ENCODE measurements around the gene ANK3.

ANK3 gene

DNA sequence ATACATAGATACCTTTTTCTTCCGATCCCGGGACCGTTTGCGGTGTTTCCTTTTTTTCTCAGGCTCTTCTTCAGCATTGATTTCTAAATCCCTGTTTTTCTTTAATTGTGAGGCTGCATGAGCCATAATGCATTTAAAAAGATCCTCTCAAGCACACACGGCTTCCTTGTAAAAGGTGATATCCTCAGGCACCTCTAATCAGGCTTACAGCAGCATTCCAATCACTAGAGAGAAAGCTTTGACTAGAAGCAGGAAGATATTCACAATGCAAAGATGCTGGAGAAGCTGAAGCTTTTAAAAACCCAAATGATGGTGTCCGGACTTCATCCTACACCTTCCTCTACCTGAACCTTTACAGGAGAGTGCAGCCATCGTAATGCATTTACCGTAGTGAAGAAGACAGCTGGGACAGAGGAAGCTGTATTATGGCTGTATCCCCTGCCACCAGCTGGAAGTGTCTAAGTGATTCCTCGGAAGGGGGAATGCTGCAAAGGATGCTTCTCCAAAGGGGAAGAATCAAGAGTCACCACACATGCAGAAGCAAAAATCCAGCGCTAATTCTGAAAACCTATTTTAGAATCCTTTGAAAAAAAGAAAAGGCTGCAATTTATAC, at the start of gene ANK3:
Gene ANK3, minus strand, starts transcription at position 463 of the 613 bp plus-strand sequence. Its CDS starts 337 bp downstream, at position 126.
- DNase-seq (ENCODE audit: low spot score), result peak; percentile 81

DNA sequence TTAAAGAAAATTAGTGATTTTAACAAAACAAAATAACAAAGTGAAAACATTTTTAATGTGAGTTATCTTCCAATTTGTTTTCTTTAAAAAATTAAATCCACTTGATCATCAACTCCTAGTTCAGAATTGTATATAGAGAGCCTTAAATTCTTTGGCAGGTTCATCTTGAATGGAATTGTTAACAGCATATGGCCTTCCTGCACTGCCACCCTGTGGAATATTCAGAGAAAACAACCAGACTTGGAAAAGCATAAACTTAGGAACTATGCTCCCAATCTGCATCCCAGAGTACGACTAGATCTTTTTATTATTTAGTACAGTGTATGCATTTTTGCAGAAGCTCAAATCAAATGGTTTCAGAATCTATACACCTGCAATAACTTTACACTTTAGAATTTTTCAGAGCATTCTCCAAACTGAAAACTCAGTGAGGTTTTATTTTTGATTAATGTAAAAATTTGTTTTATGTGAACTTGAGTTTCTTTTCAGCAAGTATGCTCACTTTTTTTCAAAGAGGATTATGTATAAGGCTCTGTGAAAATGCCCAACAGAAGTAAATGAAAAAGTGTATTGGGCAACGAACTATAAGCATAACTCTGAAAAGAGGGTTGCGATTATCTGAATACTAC, 44.9 kb upstream of the ANK3 start:
- peak; percentile 91 for DNase-seq (ENCODE audit: low spot score)

DNA sequence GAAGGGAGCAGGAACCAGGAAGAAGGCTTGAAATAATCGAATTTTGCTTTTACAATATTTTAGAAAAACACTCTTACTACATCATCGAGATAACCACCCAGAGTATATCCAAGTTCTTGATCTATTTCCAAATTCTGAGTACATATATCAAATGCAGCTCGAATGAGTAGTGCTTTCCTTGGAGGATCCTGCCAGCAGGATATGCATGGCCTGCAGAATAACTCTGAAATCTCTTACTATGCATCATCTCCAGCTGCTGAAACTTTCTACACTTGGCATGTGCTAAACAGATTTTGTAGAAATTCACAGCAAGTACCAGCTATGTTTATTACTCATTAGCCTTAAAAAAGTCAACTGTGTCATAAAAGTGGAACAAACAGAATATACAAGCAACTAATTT, 44.0 kb upstream of the ANK3 start:
- DNase-seq (ENCODE audit: low spot score), result no peak

DNA sequence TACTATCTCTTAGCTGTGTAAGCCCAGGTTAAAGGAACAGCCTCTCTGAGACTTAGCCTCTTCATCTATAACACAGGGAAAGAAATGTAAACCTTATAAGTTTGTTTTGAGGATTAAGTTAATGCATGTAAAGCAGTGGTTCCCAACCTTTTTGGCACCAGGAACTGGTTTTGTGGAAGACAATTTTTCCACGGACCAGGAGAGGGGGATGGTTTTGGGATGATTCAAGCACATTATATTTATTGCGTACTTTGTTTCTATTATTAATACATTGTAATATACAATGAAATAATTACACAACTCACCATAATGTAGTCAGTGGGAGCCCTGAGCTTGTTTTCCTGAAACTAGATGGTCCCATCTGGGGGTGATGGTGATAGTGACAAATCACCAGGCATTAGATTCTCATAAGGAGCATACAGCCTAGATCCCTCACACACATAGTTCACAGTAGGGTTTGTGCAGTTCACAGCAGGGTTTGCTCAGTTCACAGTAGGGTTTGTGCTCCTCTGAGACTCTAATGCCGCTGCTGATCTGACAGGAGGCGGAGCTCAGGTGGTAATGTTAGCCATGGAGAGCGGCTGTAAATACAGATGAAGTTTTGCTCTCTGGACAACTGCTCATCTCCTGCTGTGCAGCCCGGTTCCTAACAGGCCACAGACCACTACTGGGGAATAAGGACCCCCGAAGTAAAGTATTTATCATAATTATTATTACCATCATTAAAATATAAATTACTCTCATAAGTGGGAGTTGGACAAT, 41.3 kb upstream of the ANK3 start:
- no peak for DNase-seq (ENCODE audit: low spot score)

GRCh38 chr10:60430017-60430416, 40.3 kb upstream of the ANK3 start:
- DNase-seq (ENCODE audit: low spot score), result no peak

DNA sequence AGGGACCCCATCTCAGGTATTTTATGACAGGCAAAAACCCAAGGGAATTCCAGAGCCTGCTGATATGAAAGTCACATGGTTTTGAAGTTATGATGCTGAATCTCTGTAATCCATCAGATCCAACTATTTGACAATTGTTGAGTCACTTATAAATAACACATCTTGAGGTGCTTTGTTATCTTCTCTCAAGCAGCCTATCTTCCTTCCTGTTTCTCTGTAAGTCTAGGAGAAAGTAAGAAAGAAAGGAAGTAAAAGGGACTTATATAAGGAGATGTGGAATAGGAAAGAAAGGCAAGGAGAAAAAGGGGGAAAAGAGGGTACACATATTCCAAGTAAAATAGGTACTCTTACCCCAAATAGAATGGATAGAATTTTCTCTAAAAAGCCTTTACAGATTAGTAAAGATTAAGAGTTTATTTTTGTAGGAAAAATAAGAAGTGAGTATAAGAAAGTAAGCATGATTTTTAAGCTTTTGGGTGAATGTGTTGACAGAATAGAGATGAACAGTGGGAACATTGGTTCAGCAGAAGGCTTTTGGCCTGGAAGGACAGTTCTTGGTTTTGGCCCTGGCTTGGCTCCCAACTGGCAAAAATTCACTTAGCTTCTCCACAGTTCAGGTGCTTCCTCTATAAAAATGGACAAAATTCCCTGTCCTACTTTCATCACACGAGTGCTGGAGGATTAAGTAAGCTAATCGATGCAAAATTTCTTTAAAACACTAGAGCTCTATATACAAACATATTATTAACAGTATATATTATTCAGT, 39.6 kb upstream of the ANK3 start:
- DNase-seq (ENCODE audit: low spot score), result no peak

- no peak for DNase-seq (ENCODE audit: low spot score)
These were observed 38.7 kb upstream of the ANK3 start for GRCh38 chr10:60428387-60428737.

GRCh38 chr10:60427709-60428386, 38.2 kb upstream of the ANK3 start:
- no peak for DNase-seq (ENCODE audit: low spot score)

GRCh38 chr10:60427148-60427547, 37.5 kb upstream of the ANK3 start:
- DNase-seq (ENCODE audit: low spot score), result no peak

DNA sequence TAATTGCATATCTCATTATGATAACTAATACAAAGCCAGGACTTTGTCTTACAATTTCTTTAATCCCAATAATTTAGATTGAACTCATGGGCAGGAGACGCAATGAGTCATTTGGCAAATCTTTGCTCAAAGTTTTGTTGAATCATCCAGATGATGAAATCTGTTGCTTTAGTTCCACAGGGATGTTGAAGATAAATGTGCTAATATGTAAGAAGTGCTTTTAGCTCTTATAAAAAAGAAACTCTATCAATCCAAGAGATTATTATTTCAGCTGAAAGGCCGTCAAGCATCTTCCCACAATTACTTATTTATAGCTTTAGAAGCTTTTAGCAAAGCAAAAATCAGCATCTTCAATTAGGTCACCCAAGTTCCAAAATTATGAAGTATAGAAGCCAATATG, 36.8 kb upstream of the ANK3 start:
- no peak for DNase-seq (ENCODE audit: low spot score)

DNA sequence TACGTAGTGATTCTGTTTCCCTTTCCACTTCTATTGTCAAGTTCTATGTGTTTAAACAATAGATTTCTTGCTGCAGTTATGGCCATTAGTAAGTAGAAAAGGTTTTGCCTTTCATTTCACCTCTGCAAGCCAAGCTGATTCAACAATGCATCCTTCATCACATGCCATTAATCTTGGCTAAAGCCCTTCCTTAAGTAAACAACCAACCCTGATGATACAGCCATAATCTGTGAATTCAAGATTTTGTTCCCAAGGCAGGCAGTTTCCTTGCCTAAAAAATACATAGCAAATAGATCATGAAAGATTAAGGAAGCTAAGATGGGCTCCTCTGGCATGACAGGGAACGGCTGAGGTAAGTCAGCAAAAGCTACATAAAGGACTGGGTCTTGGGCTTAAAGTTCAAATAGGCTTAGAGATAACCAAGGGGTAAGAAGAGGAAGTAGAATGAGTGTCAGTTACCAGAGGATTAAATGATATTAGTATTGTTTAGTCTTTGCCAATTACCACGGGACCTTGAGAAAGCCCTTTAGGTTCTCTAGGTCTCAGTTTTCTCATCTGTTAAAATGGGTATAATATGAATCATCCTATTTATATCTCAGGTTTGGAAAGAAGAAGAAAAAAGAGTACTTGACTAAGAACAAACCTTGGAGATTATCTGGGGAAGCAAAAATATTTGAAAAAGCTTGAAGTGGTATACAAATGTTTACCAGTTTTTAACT, 35.9 kb upstream of the ANK3 start:
- DNase-seq (ENCODE audit: low spot score), result no peak

- DNase-seq (ENCODE audit: low spot score), result no peak
These were observed 35.3 kb upstream of the ANK3 start for GRCh38 chr10:60424971-60425370.

DNA sequence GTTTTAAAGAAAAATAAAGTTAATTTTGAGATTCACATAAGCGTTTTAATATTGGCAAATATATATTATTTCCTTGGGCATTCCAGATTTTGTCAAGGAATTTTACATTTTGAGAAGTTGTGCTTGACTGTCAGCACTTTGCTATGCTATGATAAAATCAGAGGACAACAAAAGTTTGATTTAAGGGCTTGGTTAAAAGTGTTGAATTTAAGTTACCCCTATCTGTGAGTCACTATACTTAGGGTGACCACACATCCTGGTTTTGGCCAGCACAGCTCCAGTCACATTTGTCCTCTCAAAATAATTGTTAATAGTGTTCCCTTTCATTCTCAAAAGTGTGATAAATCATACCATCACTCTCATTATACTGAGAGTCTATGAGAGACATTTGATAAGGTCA, 34.2 kb upstream of the ANK3 start:
- DNase-seq (ENCODE audit: low spot score), result no peak

- no peak for DNase-seq (ENCODE audit: low spot score)
These were observed 33.1 kb upstream of the ANK3 start for GRCh38 chr10:60422809-60423208.

- DNase-seq (ENCODE audit: low spot score), result no peak
These were observed 31.6 kb upstream of the ANK3 start for GRCh38 chr10:60420991-60421894.

DNA sequence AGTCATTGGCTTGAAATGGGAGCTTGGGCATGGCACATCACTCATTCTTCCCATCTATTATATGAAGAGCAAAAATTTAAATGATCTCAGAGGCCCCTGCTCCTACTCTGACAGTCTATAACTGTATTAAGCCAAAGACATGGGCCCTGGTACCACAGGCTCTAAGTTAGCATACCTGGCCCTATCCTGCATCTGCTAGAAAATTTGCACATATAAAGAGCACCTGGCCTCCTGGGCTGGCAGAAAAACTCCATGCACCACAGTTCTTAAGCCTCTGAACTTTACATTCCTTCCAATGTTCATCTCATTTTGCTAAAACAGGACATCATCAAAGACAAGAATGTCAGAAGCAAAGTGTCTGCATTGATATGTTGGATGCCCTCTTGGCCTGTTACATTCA, 29.6 kb upstream of the ANK3 start:
- no peak for DNase-seq (ENCODE audit: low spot score)

DNA sequence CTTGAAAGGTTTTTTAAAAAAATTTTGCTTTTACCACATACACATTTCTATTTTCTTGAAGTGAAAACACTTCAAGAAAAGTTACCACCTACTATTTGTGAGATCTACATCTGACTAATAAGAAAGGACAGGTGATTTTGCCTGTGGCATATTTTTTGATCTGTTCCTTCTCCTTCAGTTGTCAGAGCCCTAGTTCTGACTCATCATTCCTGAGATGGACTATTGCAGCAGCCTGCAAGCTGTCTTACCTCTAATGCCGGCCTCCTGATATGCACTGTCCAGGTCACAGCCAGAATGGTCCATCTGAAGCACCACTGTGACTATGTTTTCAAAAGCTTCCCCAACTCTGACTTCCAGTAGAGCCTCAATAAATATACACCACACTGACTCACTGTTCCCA, 28.2 kb upstream of the ANK3 start:
- DNase-seq (ENCODE audit: low spot score), result no peak

DNA sequence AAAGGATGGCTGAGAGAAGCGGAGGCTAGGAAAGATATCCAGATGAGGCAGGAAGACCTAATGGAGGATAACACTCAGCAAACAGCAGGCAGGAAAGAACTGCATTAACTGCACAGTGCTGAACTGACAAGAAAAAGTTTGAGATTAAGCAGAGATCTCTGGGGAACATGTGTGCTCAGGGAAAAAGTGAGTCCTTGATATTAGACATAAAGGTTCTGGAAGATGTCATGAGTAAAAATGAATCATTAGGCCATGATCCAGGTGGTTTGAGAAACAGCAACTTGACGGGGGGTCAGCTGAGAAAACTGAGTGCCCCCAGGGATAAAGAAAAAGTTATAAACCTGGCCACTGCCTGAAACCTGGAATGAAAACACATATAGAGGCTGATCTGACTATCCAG, 27.3 kb upstream of the ANK3 start:
- DNase-seq (ENCODE audit: low spot score), result no peak

- no peak for DNase-seq (ENCODE audit: low spot score)
These were observed 25.4 kb upstream of the ANK3 start for GRCh38 chr10:60414877-60415585.

GRCh38 chr10:60414111-60414510, 24.4 kb upstream of the ANK3 start:
- no peak for DNase-seq (ENCODE audit: low spot score)

Measured in pons (tissue), 1 donor.